Measurements from ENCODE around the gene ZNF366.

Gene ZNF366

DNA sequence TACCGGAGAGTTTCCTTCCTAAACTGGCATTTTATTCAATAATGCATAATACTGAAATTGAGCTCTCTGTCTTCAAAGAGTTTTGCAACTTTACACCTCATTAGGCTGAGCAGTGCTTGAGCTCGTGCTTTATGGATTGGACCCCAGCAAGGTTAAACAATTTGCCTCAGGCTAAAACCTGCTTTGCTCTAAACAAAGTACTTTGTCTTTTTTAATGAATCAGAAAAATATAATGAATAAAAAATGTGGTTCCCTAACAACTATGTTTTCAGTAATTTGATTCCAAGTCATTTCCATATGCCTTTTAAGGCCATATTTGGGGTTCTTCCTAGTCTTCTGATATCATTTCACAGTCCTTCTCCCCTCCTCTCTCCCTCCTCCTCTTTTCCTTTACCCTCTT lies 20.0 kb downstream of the ZNF366 start:
- DNase-seq, result no peak

DNA sequence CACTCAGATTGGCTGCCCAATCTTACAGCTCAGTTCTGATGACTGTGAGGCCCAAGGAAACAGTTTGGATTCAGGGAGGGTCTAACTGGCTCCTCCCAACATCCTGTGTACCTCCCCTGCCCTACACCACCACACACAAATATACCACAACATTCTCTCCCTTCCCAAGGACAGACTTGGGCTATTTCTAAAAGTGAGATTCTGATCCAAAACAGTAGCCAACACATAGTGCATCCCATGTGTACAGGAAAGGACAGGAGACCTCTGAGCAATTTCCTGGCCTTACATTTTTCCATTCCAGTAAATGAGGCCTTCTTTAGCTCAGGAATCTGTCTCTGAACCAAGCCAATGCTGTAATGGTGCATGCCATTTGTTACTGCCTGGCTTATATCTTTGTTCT lies 20.8 kb downstream of the ZNF366 start:
- no peak for DNase-seq

DNA sequence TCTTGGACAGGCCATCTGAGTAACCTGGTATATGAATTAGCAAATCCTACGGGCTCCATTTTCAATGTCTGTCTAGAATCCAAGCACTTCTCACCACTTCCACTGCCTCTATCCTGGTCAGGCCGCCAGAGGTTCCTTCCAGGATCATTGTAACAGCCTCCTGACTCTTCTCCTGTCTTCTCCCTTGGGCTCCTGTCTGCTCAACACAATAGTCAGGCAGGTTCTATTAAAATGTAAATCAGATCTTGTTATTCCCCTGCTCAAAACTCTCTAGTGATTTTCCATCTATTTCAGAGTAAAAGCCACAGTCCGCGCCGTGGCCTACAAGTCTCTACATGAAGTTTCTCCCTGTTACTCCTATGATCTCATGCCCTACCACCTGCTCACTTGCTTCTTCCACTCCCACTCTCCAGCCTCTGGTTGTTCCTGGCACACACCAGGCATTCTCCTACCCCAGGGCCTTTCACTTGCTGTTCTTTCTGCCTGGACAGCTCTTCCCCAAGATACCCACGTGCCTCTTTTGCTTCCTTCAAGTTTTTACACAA lies 21.7 kb downstream of the ZNF366 start:
- no peak for DNase-seq

DNA sequence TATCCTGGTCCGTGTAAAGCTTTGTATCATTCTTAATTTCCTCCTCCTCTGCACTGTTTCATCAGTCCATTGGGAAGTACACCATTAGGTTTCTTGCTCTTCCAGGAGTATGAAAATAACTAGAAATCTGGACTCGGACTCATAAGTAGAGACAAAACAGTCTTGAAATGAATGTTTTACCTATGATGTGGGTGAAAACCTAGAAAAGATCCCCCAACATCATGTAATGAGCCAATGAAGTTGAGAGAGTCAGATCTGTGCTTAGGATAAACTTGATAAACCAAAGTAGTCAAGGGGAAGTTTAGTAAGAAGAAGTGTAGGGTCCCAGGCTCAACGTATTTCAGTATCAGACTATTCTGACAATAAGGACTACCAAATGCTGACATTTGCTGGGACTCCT lies 25.2 kb downstream of the ZNF366 start:
- no peak for DNase-seq

DNA sequence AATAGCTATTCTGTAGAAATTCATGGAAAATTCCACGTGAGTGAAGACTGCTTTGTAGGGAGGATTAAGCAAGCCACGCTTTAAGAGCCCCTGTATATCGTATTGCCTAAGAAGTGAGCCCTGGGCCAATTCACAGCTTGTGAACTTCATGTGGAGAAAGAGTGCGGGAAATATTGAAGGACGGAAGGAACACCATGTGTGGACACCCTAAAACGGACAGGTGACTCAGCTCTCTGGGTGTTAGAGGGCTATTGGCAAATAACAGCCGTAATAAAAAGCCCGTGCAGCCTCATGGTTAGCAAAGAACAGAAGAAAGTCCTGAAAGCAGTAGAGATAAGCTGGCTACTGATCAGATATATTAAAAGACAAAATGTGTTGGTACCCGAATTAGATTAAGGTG lies 26.4 kb downstream of the ZNF366 start:
- DNase-seq, result no peak

DNA sequence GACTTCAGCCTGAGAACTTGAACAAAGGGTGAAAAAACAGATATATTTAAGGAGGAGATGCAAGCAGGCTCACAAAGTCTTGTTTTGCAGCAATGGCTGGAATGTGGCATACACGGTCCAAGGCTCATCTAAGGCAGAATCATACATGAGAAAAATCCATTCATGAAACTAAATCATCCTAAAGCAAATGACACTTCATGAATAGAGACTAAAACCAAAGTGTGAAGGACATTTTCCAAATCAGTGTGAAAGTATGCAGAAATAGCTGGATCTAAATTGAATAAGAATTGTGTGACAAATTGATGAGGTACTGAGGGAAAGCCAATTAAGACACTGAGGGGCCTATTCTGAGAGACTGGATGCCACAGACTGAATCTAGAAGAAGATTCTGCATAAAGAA lies 27.3 kb downstream of the ZNF366 start:
- DNase-seq, result no peak

DNA sequence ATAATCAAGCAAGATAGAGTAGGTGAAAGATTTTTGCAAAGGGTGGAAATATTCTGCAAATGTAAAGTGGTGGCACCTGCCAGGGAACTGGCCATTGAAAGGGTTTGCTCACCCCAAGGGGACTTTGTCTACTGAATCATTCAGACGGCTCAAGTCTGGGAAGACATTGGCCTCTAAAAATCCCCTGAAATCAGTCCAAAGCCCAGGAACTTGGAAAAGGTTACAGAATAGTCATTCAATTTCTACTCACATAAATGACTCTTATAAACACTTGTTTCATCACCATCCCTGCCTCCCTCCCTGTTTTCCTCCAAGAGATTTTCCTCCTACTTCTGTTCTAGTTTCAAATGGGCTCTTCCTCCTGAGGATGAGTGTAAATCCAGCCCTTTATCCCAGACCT lies 28.5 kb downstream of the ZNF366 start:
- DNase-seq, result no peak

DNA sequence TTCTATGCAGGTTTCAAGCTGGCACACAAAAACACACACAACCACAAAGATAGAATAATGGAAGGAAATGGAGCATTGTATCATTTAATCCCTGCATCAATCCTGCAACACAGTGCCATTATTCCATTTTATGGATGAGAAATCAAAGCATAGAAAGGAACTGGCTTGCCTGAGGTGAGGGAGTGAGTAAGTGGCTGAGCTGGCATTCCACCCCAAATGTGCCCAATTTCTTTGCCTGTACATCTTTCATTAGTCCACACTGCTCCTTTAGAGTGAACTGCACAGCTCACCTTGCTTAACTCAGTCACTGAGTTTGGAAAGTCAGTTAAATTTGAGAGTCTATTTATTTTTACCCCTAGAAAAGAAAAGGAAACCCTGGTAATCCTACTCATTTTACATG lies 28.9 kb downstream of the ZNF366 start:
- no peak for DNase-seq

DNA sequence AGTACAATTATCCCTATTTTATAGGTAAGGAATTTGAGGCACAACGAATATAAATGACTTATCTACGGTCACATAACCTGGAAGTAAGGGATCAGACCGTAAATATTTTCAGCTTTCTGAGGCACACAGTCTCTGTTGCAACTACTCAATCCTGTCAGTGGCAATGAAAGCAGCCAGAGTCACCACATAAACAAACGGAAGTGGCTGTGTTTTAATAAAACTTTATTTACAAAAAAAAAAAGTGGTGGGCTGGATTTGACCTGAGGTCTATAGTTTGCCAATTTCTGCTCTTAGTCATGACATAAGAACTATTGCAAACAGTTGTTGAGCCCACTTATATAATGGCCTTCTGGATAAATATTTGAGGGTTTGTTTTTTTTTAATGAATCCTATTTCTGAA lies 29.6 kb downstream of the ZNF366 start:
- DNase-seq, result no peak

DNA sequence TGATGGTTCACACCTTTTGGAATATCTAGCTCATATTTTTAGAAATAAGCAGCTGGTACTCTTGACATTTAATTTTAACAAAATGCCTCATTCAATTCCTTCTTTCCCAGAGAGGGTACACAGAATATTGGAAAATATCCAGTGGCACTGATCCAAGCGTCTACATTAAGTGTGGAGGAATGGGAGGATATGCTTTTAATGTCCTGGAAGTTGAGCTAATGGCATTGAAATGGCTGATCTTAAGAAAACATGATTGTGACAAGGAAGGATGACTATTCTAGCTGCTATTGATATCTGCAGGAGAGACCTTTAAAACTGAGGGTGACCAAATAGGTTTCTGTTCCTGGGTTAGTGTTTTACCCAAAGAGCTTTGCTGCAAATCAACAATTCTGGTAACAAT lies 30.0 kb downstream of the ZNF366 start:
- DNase-seq, result no peak

DNA sequence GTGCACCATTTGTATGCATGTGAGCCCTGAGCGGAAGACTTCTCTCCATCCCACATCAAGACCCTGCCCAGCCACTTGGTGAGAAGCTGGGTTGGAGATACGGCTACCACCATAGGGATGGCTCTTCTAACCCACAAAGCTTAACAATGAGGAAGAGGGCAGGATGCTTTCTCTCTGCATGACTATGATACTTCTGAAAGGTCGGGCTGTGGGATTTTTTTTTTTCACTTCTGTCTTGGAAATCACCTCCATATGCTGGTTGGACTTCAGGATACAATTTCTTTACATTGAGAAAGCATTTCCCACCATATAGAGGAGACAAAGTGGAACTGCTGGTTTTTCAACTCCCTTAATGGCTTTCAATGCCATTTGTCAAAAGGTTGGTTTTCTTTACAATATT lies 30.5 kb downstream of the ZNF366 start:
- no peak for DNase-seq

DNA sequence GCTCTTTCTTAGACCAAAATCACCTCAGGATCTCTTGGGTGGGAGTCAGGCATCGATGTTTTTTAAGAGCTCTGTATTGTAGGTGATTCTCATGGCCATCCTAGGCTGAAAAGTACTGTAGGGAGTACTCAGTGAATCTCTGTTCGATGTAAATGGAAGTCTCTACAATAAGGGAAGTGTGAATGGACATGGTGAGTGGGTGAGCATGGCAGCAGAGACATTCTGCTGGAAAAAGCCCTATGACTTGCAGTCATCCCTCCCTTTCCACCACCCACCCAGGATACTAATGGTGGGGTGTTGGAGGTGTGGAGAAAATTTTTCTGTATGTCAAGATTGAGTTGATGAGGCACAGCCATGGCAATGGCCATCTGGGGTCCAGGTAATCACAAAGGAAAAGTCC lies 30.9 kb downstream of the ZNF366 start:
- no peak for DNase-seq

DNA sequence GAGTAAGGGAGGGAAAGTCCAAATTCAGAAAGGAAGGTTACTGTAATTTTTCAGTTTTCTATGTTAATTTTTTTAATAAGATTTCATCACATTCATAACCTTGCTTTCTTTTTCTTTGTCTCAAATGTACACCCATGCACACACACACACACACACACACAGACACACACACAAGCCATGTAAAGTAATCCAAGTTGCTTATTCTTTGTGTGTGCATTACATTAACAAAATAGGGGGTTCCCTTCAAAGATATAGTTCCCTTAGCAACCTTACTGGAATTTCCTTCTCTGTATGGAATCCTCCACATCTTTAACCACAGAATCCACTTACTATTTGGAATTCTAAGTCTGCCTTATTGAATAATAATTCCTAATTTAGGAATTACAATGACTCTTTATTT lies 32.7 kb downstream of the ZNF366 start:
- DNase-seq, result no peak

DNA sequence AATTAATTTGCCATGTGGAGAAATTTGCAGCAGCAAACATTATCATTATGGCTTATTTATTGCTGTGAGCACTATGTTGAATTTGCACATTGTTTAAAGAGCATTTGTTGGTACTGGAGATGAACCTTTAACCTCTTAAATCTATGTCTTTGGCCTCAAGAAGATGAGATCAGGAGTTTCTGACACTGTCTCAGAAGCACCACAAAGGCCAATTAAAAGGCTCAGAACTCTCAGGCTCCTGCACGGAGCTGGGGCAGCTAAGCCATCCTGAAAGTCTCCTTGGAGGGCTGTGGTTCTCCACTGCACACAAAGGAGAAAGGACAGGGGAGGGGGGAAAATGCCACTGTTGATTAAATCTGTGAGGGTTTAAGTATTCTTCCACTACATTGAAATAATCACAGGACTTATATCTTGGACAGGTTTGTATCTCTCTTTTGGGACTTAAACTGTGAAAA lies 33.1 kb downstream of the ZNF366 start:
- DNase-seq, result no peak

DNA sequence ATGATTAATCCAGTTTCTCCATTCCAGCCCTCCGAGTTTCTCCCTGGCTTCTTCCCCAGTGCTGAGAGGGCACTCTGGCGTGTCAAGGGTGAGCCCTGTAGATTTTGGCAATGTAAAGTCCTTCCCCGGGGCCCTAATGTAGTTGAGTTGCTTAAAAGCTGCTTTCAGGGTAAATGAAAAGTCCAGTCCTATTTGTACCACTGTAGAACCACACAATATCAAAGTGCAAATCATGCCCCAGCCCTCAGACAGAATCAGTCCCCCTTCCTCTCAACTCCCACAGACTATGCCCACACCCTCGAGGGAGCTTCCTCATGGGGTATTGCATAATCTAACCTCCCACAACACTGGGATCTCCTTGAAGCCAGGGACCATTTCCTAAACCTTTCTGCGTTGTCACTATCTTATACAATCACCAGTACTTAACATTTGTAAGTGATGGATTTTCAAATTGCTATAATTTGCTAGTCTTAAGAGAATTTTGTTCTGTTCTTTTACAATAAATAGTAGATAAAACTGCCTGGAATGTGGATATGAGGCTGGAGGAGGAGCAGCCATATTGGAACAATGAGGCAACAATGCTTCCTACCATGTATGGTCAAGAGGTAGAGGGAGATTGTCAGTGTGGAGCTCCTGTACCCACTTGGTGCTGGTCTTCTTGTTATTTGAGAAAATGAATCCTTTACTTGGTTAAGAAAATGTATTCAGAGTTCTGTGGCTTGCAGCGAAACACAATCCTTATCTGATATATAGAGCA lies 34.4 kb downstream of the ZNF366 start:
- DNase-seq, result no peak

DNA sequence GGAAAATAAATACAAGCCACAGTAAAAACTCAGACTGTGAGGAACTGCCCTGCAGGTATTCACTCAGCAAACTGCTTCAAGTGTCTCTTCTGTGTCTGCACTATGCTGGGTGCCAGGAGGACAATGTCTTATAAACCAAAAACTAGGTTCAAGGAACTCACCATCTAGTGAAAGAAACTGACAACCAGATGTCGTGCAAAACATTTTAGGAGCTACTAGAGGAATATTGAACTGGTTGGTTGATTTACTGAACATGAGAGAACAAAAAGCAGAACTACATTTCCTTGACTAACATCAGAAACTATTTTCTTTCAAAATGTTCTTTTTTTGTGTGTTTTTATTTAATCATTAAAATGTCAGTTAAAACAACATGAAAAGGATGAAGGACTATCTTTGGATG lies 35.2 kb downstream of the ZNF366 start:
- no peak for DNase-seq

DNA sequence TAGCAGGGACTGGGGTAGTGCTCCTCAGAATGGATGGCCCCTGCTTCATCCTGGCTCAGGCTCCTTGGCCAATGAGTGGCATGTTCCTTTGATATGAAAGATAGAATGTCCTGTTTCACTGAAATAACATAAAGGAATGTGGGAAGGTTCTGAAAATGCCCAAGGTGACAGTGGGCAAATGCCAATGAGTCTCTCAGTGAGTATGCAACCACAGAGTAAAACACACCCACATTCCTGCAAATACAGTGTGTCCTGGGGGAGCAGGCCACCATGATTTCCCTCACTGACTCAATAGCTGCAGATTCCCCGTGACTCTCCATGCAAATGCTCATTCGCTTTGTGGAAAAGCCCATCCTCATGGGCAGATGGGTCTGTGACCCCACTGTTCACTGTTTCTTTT lies 36.4 kb downstream of the ZNF366 start:
- no peak for DNase-seq

DNA sequence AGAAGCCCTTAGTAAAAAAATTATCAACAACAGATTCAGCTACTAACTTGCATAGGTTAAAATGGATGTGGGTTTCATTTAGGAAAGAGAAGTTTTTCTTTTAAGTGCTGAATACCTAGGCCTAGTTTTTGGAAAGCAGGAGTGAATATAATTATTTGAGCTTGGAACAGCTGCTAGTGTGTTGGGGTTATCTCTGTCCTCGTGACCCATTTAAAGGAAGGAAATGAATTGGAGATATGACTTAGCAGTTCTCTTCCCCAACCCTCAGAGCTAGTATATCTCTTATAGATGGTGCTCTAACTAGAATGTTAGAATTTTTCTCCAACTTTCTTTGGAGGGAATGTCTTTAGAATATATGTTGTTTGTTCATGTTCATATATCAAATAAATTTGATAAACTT lies 38.6 kb downstream of the ZNF366 start:
- DNase-seq, result no peak

DNA sequence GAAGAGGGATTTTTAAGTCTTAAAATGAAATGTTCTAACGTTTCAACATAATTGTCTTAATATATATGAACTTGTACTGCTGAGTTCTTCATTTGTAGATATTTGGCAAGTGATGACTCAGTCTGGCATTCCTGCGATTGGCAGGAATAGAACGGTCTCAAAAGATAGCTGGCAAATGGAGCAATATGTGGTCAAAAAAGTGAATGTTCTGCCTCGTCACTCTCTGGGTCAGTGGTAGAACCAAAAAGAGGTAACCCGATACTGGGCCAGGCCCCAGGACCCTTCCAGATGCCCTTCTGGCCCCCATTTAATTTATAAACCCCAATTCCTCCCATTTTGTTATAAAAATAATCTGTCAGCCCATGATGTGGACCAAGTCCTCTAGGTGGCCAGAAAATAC lies 39.2 kb downstream of the ZNF366 start:
- no peak for DNase-seq

DNA sequence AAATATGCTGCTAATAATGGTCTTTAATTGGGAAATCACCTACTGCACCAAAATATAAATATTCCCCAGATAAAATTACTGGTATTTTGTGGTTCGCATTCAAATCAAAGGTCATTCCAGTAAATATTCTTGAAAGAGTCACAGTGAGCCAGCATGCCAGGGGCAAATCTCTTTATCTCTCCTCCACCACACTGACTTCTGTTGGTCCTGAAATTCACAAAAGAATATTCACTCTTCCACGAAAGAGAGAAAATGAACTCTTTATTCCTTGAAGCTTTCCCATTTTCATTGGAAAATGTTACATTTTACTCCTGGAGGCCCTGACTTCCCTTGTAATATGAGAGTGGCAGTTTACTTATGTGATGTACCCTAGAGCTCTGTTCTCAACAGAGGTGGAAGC lies 39.7 kb downstream of the ZNF366 start:
- no peak for DNase-seq

DNA sequence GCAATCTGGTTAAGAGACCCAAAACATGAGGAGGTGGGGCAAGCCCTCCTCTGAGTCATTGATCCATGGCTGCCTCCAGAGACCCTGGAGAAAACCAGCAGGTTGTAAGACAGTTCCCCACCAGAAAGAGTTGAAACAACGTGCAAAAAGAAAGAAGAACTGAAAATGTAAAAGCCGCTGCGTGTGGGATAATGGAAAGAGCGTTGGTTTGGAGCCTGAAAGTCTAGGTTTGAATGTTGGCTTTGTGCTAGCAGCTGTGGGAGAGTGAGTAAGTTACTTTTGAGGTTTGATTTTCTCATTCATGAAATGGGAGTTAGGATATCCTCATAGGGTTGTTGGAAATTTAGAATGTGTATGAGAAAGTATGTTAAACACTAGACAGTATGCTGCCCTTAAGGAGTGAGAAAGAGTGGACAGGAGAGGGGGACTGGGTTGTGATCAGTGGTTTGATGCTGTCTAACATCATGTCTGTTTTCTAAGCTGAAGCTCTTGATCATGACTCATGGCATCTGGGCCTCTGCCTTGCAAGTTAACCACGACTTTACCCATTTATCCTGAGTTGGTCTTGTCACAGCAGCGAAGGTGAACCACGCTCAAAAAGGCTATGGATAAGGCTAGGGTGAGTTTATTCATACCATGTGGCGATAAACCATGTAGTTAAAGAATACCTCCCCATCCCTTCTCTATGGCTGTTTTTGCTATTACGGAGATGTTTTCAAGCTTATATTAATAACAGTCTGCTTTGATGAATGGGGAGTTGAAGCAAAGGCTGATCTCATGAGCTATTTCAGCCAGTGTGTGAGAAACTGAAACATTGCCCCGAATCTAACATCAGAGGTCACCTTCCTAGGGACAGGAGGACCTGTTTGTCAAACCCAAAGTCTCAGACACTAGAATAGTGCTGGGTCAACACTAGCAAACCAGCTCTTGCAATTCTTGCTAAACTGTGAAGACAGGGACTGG lies 41.3 kb downstream of the ZNF366 start:
- no peak for DNase-seq

DNA sequence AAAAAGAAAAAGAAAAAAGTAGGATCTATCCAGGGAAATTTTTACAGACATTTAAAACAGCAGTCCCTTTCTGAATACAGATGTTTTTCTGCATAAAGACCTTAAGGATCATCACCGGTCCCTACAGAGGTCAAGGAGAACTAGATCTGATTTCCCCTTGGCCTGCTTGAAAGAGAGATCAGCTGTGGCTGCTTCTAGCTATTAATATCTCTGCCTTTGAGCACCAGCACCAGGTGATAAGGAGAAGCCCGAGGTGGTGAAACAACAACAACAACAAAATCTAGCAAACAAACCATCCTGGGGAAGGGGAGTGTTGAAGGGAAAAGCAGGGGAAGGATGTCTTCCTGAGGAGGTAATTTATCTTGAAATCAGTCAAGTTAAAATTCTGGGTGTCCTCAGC lies 42.1 kb downstream of the ZNF366 start:
- no peak for DNase-seq

DNA sequence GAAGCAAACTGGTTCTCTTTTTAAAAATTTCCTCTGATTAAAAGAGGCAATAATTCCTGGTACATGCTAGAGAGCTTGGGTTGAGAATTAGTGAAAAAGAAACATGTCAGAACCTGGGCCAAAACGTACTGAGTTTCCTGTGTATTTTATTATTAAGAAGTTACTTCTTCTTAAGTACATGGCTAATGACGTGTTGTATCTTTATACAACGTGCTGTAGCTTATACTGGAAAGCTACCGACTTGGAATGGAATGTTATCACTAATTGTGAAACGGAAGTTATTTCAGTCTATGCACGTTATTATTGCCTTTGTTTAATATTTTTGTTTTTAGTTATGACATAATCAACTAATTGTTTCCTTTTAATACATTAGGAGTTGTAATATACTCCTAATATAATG lies 43.1 kb downstream of the ZNF366 start:
- no peak for DNase-seq

DNA sequence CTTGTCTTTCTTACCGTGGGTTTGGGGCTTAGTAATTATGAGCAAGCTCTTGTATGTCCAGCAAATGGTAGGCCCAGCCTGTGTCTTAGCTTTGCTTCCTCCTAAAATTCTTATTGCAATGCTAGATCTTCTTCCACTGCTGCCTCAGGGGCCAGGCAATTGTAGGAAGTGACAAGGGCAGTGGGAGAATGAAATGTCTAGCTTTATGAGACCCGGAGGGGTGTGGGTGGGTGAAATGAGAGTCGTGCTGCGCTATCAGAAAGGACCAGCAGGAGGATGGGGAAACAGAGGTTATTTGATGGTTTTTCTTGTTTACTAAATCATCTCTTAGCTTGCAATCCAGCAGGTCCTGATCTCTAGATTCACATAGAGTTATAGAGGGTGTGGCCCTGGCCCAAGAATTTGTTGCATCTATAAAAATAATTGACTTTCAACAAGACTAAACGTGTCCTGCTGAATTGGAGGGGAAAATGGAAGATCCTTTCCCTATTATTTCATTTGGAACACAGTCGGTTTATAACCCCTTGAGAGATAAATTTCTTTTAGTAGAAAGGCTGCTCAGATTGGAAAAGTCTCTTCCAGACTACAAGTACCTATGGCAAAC lies 43.7 kb downstream of the ZNF366 start:
- DNase-seq, result no peak
